ENCODE data around the gene SERHL2.
"Not testable (repeated sequence)": the region's sequence is repeated elsewhere in the genome, so short reads cannot be mapped to it uniquely, and the experiment has no call there.

DNA sequence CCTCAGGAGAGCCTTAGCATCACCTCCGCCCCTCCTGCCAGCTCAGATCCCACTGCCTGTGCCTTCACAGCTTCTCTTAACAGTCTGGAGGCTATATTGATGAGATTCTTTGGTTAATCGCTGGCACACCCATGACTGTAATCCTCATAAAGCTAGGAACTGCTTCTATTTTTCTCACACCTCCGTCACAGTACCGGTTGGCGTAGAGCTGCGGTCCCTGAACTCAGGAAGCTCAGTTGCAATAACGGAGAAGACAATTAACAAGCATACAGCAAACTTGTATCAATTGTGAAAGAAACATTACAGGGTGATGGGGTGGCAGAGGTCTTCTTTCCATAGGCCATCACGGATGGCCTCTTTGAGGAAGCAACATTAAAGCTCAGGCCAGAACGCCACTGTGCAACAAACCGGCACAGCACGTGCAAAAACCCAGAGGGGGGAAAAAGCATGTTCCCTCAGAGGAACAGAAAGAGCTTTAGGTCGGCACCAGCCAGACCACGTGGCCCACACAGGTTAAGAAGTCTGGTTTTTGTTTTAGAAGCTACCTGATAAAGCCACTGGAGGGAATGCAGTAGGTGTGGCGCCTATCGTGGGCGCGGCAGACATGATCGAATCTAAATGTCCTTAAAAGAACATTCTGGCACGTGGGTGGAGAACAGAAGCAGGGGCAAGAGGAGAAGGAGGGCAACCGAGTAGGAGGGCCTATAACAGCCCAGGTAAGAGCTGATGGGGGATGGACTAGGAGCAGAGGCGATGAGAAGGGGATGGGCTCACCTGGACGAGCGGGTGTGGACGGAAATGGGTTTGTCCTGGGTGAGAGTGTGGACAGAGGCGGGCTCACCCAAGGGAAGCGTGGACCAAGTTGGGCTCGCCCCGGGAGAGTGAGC lies 34.9 kb upstream of the SERHL2 start:
- not testable (repeated sequence) for TF ChIP-seq POLR2AphosphoS5 (IDR thresholded peaks at IDR 0.05)
- TF ChIP-seq, protein P1, sequence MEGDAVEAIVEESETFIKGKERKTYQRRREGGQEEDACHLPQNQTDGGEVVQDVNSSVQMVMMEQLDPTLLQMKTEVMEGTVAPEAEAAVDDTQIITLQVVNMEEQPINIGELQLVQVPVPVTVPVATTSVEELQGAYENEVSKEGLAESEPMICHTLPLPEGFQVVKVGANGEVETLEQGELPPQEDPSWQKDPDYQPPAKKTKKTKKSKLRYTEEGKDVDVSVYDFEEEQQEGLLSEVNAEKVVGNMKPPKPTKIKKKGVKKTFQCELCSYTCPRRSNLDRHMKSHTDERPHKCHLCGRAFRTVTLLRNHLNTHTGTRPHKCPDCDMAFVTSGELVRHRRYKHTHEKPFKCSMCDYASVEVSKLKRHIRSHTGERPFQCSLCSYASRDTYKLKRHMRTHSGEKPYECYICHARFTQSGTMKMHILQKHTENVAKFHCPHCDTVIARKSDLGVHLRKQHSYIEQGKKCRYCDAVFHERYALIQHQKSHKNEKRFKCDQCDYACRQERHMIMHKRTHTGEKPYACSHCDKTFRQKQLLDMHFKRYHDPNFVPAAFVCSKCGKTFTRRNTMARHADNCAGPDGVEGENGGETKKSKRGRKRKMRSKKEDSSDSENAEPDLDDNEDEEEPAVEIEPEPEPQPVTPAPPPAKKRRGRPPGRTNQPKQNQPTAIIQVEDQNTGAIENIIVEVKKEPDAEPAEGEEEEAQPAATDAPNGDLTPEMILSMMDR (IDR thresholded peaks at IDR 0.05), result not testable (repeated sequence)
